GM12892 (cell line): Measurements from ENCODE around the gene PPM1E.
"Not testable (repeated sequence)": the region's sequence is repeated elsewhere in the genome, so short reads cannot be mapped to it uniquely, and the experiment has no call there.

ENCODE experiments used
- DNase-seq: peaks from one replicate; pipeline ENCODE4 v3.0.0; 2011; ENCODE audit not compliant: insufficient read length
- FAIRE-seq: peaks from 2 replicates; lab custom pipeline; 2011; peaks lifted over from hg19 to GRCh38; lab: Jason Lieb, UNC
- POLR2A ChIP-seq: IDR thresholded peaks from 2 replicates; pipeline ENCODE4 v1.6.1; 2011; ENCODE audit warnings: low read depth, low read length, control low read depth
- POLR2AphosphoS5 ChIP-seq: IDR thresholded peaks from 2 replicates; pipeline ENCODE4 v1.6.1; 2011; ENCODE audit warnings: low read depth, low read length, control low read depth
- TAF1 ChIP-seq: IDR thresholded peaks from 2 replicates; pipeline ENCODE4 v1.6.1; 2011; ENCODE audit warnings: low read depth, mild to moderate bottlenecking, control low read depth, low read length, borderline replicate concordance

Gene PPM1E

GRCh38 chr17:58785097-58785496 lies 29.4 kb downstream of the PPM1E start:
- no peak for FAIRE-seq
- TF ChIP-seq POLR2A (no peak), POLR2AphosphoS5 (no peak), TAF1 (no peak)
- DNase-seq, result no peak

GRCh38 chr17:58786586-58787295 lies 31.1 kb downstream of the PPM1E start:
- FAIRE-seq (no peak), DNase-seq (no peak)
- no peak for TF ChIP-seq POLR2A
- no peak for TF ChIP-seq TAF1
- TF ChIP-seq POLR2AphosphoS5, result no peak

GRCh38 chr17:58788199-58788598 lies 32.5 kb downstream of the PPM1E start:
- TF ChIP-seq POLR2AphosphoS5, result no peak
- no peak for TF ChIP-seq TAF1
- no peak for TF ChIP-seq POLR2A
- FAIRE-seq, result no peak

DNA sequence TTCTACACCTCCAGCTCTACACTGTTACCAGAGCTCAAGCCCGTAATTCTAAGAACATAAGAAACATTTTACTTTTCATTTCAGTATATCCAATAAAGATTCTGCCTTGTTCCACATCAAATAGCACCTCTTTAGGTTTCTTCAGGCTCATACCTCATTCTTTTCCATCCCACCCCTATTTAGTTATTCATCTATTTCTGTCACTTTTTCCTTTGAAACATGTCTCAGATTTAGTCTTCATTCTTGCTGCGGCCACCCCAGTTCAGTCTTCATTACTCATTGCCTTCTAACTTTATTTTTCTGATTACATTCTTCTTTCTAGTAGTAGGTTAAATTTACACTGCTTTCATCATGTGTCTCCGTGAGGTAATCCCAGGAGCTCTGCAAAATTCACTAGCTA lies 33.5 kb downstream of the PPM1E start:
- no peak for DNase-seq
- FAIRE-seq, result no peak

More at GRCh38 chr17:58788199-58788598, 32.5 kb downstream of the PPM1E start:
- no peak for DNase-seq

DNA sequence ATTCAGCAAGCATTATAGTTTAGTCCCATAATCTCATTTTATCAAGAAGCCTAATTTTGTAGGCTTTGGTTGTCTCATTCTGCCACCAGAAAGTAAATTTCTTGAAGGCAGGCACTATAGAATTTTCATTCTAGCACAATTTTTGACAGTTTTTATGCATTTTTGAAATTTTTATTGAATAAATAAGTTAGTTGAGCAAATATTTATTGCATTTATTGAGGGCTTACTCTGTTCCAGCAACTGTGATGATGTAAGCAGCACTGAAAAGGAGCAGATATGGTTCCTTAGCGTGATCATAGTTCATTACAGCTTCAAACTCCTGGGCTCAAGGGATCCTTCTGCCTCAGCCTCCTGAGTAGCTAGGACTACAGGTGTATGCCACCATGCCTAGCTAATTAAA lies 34.2 kb downstream of the PPM1E start:
- TF ChIP-seq TAF1 (no peak), POLR2A (no peak), POLR2AphosphoS5 (no peak)
- DNase-seq (no peak), FAIRE-seq (no peak)

More for the DNA sequence above, 33.5 kb downstream of the PPM1E start:
- TF ChIP-seq POLR2AphosphoS5 (no peak), TAF1 (no peak), POLR2A (no peak)

DNA sequence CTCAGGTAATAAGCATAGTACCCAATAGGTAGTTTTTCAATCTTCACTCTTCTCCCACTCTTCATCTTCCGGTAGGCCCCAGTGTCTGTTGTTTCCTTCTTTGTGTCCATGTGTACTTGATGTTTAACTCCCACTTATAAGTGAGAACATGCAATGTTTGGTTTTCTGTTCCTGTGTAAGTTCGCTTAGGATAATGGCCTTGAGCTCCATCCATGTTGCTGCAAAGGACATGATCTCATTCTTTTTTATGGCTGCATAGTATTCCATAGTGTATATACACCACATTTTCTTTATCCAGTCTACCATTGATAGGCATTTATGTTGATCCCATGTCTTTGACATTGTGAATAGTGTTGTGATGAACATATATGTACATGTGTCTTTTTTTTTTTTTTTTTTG lies 38.9 kb downstream of the PPM1E start:
- FAIRE-seq, DNase-seq: not testable (repeated sequence)

GRCh38 chr17:58802188-58802587 lies 46.5 kb downstream of the PPM1E start:
- TF ChIP-seq TAF1 (no peak), POLR2A (no peak), POLR2AphosphoS5 (no peak)
- FAIRE-seq (no peak), DNase-seq (no peak)

DNA sequence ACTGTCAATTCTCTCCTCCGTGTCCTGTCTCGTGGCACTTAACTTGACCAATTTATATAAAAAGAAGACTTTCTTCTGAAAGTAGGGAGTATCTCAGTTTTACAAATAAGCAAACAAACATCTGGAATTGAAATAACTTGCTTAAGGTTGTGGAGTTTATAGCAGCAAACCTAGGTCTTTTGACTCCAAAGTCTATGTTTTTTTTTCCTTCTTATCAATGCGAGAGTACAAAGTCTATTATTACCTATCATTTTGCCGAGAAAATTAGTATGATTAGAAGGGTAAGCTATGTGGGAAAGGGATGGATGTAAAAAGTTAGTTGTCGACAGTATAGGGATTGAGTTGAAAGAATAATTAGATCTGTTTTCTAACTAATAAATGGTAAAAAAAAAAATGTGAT lies 50.4 kb downstream of the PPM1E start:
- DNase-seq (no peak), FAIRE-seq (no peak)
- no peak for TF ChIP-seq POLR2A
- TF ChIP-seq POLR2AphosphoS5, result no peak
- TF ChIP-seq TAF1, result no peak

DNA sequence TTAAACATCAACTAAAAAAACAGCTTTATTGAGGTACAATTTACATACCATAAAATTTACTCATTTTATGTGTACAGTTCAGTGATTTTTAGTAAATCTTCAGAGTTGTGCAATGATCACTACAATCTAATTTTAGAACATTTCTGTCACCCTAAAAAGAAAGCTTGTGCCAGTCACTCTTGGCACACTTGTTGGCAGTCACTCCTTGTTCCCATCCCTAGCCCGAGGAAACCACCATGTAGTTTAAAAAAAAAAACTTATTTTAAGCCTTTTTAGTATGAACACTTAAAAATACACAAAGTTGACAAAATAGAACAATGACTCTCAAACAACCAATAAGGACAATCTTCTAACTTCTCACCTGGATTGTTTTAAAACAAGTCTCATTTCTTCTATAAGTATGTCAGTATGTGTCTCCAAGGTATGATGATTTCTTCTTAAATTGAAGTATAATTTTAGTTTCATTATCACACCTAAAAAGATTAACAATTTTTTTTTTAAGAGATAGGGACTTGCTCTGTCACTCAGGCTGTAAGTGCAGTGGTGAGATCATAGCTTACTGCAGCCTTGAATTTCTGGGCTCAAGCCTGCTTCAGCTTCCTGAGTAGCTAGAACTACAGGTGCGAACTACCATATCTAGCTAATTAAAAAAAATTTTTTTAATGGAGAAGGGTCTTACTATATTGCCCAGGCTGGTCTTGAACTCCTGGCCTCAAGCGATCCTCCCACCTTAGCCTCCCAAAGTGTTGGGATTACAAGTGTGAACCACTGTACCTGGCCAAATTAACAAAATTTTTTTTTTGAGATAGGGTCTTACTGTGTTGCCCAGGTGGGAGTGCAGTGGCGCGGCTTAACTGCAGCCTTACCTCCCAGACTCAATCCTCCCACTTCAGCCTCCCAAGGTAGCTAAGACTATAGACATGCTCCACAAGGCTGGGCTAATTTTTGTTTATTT lies 53.2 kb downstream of the PPM1E start:
- DNase-seq, result no peak
- TF ChIP-seq POLR2AphosphoS5 (no peak), TAF1 (no peak), POLR2A (no peak)
- no peak for FAIRE-seq

- FAIRE-seq, result no peak
- TF ChIP-seq TAF1 (no peak), POLR2A (no peak), POLR2AphosphoS5 (no peak)
- DNase-seq, result no peak
Observed at GRCh38 chr17:58809564-58809936, 53.9 kb downstream of the PPM1E start.

DNA sequence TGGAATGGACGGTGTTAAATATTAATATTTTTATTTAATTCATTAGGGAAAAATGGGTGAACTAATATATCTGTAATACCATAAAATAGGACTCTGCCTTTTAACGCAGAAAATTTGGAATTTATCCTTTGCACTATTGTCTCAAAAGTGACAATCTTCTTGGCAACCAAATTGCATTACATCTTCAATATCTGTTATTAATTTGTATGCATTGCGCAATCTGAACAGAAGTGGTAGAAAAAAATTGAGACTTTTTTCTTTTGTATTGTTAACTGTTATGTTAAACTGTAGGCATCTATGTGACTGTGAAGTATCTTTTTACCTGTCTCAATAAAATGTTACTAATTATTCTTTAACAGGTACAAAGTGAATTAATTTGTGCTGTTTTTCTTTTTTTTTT lies 55.6 kb downstream of the PPM1E start:
- TF ChIP-seq POLR2A, result no peak
- no peak for TF ChIP-seq POLR2AphosphoS5
- no peak for TF ChIP-seq TAF1
- FAIRE-seq (no peak), DNase-seq (no peak)

DNA sequence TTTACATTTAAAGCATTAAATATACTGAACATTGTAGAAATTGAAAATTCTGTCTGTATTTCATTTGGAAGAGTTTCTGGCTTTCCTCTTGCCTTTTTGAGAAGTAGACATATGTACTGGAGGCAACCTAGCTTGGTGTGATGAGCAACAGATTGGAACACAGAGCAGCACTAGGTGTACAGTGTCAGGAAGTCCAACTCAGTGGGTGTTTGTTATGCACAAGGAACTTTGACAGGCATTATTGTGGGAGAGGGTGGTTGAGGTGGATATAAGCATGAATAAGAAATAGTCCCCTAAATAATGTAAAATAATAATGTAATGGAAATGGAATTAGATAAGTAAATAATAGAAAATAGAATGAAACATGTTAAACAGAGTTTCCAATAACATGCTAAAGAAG lies 58.1 kb downstream of the PPM1E start:
- TF ChIP-seq POLR2A (no peak), TAF1 (no peak), POLR2AphosphoS5 (no peak)
- DNase-seq, result no peak
- no peak for FAIRE-seq
